Middle frontal gyrus (tissue), 1 donor: ENCODE measurements around the gene DBNL.

Experiments
- DNase-seq: peaks from one replicate; pipeline ENCODE4 v3.0.0-alpha.2; 2015; ENCODE audit warnings: low spot score; ENCODE audit errors: extremely low spot score

Gene DBNL

DNA sequence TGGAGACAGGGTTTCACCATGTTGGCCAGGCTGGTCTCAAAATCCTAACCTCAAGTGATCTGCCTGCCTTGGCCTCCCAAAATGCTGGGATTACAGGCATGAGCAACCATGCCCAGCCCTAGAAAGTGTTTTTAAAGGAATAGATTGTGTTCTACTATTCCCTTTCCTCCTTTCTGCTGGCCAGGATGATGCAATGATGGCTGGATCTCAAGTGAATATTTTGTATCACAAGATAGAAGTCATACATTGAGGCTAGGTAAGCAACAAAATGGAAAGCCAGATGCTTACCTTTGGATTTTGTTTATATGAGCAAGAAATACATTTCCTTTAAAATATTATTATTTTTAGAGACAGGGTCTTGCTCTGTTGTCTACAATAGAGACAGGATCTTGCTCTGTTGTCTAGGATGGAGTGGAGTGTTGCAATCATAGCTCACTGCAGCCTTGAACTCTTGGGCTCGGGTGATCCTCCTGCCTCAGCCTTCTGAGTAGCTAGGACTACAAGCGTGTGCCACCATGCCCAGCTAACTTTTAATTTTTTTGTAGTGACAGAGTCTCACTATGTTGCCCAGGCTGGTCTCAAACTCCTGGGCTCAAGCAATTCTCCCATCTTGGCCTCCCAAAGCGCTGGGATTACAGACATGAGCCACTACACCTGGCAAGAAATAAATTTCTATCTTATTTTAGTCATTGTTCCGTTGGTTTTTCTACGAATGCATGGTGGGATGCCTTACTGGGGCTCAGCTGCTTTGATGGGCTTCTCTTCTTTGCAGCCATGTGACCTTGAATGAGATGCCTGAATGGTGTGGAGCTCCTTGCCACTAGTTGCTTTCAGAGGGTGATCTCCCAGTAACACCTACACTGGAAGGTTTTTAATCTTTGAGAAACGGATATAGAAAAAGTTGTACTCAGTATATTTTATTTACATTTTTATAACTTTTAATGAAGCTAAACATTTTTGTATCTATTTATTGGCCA lies 53.9 kb downstream of the DBNL start:
- no peak for DNase-seq

DNA sequence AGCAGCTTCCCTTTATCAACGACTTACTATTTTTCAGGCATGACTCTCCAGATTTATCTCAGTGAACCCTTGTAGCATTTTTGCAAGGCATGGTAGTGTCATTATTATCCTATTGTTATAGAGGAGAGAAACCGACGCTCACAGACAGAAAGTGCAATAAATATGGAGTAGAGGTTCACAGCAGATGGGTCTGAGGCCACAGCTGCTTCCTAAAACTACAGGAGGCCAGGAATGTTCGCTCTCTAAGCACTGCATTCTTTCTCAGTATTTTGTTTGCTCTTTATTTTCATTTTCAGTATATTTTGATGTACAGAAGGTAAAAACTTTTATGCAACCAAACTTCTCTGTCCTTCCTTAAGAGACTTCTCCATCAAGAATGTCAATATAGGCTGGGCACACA lies 55.2 kb downstream of the DBNL start:
- DNase-seq: no peak

DNA sequence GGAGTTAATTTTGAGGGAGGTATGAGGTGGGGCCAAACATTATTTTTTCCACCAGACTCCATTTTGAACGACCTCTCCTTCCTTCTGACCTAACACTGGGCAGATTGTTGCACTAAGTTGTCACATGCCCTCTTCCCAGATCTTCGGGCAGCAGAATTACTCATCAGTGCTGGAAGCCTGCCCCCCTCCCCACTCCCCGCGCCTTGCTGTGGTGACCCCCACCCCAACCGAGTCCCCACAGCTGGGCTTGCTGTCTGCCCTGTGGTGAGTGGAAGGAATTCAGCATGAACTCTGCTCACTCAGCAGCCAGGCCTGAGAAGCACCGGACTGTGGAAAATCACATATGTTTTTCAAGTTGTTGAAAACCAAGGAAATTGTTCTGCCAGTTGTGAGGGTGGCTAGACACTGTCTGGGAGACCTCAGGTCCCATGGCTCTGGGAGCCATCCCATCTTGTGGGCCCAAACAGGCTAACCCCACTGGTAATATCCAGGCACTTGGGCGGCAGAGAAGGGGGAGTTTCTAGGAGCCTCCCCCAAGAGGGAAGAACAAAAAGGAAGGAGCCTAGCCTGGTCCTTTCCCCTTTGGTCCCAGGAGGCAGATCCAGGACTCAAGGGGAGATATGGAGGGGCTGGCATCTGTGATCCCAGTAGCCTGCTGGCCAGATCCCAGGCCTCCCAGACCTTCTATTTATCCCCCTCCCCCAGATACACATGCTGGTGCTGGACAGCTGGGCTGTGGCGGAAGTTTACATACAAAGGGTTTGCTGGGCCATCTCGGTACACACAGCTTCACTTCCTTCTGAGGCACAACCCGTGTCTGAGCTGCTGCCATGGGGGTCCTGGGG lies 56.2 kb downstream of the DBNL start:
- no peak for DNase-seq

DNA sequence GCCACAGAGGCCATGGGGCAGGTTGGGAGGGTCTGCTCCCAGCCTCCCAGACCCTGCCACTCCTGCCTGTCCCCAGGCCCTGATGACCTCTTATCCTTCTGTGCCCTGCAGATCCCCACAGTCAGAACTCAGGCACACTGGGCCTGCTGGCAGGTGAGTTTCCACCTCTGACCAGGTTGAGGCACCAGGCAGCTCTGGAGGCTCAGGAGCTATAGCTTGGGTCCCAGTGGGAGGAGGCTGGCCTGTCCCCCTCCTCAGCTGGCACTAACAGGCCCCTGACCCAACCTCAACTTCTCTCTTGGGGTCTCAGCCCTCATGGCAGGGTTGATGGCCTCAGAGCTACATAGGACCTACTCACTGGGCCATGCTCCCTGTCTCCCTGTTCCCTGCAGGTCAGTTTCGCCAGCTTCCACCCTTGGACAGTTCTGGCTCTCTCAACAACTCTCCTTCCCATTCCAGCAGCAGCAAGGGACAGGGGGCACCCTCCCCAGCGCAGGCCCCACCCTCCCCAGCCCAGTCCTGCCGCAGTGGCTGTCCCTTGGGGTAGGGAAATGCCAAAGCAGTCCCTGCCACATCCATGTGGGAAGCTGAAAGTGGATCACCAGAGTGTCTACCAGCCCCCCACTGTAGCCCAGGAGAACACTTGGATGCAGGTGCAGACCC lies 56.9 kb downstream of the DBNL start:
- no peak for DNase-seq

DNA sequence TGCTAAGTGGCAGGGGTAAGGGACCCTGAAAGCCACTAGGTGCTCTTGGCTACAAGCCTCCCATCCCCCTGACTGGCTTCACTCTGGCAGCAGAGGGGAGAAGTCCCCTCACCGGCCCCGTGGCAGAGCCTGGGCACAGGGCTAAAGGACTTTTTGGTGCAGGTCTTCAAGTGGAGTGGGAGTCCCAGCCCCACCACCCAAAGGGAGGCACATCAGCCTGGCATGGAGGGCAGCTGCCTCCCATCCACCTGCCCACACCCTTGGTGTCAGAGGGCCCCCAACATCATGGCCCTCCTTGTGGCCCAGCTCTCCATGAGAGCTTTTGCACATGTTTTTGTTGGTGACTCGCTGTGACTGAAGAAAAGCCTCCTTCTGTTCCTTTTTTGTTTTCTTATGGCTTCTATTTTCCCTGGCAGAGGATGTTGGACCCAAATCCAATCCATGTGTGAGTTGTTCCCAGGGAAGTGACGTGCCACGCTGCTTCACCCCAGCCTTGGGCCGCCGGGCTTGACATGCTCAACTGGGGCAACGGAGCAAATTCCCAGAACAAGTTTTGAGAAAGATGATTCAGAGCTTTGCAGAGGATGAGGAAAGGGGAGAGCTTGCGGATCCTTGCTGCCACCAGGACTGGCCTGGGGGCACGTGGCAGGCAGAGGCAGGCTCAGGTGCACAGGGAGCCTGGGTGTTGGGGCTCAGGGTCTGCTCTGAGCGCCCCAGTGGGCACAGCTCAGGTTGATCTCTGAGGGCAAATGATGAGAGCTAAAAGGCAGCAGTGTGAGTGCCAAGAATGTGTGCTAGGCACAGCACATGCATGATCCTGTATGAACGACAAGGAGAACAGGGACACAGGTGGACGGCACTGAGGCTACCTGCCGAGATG lies 57.7 kb downstream of the DBNL start:
- DNase-seq: no peak

DNA sequence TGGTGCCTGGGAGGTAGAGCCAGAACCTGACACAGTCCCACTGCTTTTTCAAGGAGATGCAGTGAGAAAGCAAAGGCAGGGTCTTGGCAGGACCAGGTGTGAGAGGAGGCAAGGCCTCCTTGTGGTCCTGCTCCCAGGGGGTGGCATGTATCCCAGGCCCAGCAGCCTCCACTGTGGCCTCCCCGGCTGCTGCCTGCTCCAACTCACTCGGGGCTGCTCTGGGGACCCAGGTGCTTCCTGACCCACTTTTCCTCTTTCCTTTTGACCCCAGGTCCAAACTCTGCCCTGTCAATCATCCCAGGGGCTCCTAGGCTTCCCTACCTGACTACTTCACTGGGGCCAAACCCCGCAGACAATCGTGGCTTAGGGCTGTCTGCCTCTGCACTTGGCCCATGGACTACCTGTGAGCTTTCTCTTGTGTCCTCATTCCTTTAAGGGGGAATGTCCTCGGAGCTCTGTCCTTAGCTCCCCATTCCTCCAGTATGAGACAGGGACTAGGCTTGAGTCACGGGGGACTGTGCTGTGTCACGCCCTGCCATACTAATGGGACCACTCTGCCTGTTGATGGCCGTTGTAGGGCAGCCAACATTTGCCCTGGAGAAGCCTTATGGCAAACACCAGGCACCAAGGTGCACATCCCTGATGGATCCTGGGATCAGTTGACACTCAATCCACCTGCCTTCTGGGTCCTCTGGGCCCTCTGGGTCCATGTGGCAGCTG lies 58.5 kb downstream of the DBNL start:
- no peak for DNase-seq

DNA sequence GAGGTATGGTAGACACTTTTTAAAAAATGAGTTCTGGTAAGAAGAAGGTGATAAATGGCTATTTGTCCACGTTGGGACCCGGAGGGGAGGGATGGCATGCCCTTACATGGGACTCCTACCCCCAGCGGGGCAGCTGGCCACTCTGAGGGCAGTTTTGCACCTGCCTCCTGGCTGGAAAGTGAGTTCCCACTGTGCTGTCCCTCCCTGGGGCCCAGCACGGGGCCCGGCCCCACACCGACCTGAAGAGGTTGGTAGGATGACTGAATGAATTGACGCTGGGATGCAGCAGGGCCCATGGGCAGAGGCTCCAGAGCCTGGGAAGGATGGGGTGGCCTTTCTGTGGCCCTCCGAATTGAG lies 59.0 kb downstream of the DBNL start:
- no peak for DNase-seq

DNA sequence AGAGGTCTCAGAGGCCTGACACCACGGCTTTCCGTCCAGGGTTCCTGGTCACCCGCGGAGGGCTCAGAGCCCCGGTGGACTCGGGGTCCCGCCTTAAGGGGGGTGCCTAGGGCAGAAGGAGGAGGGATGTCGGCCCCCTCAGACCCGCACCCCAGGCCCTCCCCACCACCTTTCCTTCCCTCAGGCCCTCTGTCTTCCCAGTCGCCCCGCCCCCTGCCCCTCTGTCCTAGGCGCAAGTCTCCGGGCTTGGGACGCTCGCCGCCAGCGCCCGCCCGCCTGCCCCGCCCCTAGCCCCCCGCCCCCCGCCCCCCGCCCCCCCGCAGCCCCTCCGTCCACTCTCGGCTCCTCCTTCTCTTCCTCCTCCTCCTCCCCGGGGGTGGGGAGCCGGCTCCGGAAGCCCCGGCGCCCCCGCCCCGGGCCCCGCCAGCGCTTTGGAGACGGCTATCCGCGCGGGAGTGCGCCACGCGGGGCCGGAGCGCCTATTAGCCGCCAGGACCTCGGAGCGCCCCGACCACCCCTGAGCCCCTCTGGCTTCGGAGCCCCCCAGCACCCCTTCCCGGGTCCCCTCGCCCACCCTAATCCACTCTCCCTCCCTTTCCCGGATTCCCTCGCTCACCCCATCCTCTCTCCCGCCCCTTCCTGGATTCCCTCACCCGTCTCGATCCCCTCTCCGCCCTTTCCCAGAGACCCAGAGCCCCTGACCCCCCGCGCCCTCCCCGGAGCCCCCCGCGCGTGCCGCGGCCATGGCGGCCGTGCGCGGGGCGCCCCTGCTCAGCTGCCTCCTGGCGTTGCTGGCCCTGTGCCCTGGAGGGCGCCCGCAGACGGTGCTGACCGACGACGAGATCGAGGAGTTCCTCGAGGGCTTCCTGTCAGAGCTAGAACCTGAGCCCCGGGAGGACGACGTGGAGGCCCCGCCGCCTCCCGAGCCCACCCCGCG lies 59.7 kb downstream of the DBNL start, which contains the start of gene AEBP1:
TSS of gene AEBP1 (plus strand) at position 423 of the 937 bp plus-strand sequence. CDS start at position 744, 321 bp downstream.
- no peak for DNase-seq

DNA sequence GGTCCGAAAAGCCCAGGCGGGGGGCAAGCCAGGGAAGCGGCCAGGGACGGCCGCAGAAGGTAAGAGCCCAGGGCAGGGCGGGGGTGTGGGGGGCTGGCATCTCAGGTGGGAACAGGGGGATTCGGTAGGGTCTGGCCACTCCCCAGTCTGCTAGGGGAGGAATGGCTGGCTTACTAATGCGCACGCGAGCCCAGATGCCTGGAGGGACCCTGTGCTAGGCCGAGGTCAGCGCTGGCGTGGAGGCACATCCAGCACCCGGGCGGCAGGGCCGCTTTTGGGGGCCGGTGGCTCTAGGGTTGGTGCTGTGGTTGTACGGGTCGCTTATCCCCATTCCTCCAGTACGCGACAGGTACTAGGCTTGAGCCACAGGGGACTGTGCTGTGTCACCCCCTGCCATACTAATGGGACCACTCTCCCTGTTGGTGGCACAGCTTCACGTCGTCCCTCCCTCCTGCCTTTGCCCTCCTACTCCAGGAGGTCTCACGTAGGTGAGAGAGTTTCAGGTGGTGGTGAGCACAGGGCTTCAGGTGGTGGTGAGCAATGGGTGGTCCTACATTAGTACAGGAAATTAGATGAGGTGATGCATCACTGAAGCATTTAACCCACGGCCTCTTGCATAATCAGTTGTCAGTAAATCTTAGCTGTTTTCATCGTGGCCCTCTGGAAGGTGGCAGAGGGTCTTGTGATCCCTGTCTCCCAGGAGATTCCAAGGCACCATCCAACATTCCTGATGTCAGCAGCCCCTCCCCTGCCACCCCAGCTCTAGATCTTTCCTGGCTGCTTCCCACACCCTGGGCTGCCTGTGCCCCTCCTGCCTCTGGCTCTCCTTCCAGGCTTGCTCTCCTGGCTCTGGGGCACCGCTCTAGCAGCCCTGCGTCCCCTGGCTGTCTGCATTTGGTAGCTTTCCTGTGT lies 60.6 kb downstream of the DBNL start:
- no peak for DNase-seq

DNA sequence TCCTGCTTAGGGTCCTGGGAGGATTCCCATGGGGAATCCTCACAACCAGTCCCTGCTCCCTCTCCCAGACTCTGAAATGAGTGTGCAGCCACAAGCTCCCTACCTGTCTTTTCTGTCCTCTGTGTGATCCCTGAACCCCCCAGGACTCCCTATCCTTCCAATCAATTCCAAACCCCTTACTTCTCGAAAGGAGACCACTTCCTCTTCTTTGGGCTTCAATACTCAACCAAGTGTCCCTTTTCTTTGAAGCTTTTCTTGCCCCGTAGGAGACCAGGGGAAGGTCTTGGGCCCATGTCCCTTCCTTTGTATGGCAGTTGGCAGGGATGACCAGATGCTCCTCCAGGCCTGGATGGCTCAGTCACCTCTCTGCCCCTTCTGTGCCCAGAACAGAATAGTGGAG lies 61.3 kb downstream of the DBNL start:
- DNase-seq: no peak

DNA sequence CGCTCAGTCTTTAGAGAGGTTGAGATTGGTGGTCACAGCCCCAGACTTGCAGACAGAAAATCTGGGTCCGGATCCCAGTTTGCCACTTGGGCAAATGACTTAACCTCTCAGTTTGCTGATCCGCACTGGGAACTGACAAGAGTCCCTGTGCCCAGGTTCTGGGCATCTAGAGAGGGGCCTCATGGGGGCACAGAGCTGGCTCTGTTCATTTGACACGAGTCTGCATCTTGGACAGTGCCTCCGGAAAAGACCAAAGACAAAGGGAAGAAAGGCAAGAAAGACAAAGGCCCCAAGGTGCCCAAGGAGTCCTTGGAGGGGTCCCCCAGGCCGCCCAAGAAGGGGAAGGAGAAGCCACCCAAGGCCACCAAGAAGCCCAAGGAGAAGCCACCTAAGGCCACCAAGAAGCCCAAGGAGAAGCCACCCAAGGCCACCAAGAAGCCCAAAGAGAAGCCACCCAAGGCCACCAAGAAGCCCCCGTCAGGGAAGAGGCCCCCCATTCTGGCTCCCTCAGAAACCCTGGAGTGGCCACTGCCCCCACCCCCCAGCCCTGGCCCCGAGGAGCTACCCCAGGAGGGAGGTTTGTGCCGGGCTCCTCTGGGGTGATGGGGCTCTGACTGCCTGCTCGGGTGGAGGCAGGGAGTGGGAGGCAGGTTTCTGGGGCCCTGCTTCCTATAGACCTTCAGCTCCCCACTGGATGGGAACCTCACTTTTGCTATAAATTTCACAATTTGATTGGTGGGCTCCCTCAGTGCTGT lies 62.0 kb downstream of the DBNL start:
- DNase-seq: no peak

DNA sequence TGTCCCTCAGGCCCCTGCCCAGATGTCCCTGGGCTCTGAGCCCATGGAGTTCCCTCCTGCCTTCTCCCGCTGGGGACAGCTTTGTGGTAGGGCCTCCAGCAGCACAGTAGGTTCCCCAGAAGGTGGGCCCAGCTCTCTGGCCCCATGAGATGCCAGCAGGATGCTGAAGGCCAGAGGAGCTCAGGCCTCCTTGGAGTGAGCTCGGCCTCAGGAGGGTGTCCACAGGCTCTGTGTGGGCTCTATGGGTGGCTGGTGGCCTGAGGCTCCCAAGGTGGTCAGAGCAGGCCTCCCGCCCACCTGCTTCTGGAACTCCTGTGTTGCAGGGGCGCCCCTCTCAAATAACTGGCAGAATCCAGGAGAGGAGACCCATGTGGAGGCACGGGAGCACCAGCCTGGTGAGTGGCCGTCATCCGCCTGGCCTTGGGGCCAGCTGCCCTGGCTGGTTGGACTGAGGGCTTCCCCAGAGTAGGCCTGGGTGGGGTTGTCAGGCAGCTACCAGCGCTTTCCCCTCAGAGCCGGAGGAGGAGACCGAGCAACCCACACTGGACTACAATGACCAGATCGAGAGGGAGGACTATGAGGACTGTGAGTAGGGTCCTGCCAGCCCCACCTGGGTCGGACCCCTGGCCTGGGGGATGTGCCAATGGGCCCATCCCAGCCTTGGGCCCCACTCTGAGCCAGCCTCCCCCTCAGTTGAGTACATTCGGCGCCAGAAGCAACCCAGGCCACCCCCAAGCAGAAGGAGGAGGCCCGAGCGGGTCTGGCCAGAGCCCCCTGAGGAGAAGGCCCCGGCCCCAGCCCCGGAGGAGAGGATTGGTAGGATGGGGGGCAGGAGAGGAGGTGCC lies 62.8 kb downstream of the DBNL start:
- no peak for DNase-seq

DNA sequence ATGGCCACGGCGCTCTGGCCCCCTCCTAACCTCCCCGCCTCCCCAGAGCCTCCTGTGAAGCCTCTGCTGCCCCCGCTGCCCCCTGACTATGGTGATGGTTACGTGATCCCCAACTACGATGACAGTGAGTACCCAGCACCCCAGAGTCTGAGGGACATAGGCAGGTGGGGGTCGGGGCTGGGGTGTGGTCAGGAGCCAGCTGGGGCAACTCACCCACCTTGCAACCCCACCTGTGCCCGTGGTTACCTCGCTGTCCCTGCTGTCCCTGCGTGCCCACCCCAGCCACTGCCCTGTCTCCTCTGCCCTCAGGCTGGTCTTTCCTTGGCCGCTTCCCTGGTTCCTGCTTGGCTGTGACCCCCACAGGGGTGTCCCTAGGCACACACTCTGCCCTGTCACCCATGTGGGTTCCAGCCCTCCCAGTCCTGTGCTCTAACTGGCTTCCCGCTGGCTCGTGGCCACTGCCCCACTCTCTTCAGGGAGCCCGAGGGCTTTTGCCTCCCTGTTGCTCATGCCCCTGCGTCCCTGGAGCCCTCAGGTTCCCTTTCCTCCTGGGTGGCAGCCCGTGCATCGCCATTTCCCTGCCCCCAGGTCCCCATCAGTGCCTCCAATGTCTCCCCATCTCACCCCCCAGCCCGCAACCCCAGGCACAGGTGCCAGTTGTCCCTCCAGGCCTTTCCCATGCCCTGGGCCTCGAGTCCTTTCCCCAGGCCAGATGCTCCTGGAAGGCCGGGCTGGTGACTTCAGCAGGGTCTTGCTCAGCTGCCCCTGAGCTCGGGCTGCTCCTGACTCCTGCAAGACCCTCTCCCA lies 63.7 kb downstream of the DBNL start:
- no peak for DNase-seq

DNA sequence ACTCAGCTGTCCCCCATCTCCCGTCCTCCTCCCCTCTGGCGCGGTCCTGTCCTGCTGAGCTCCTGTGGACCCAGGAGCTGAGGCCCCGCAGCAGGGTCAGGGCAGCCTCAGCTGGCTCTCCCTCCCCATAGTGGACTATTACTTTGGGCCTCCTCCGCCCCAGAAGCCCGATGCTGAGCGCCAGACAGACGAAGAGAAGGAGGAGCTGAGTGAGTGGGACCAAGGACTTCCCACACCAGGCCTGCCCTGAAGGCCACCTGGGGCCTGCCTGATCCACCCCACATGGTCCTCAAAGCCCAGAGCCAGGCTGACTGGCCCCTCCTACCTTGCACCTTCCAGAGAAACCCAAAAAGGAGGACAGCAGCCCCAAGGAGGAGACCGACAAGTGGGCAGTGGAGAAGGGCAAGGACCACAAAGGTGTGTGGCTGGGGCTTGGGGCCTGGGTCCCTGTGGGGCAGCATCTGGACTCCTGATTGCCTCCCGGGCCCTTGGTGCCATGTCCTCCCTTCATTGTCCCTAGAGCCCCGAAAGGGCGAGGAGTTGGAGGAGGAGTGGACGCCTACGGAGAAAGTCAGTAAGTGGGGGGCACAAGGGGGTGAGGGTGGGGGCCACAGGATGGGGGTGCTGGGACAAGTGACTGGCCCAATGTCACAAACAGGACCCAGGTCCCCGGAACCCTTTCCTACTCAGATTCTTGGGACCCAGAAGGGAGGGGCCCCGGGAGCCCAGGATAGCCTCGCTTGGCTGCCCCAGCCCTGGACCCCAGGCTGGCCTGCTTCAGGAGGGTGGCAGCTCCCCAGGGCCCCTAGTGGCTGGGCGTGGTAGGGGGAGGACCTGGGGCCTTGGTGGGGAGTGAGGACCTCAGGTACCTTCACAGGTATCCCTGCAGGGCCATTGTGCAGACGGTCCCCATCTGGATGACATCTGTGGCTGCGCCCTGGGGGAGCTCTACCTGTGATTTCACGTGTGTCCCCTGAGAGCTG lies 64.6 kb downstream of the DBNL start:
- no peak for DNase-seq
